Osteoblast (primary cell): ENCODE results near the gene TMEM219. TPM values are rescaled to one million over a fixed set of nuclear protein-coding genes. Genes with fewer than 3 reads are reported as not detected.

ENCODE experiments used
- DNase-seq: peaks from one replicate; pipeline ENCODE4 v3.0.0; 2011; ENCODE audit warnings: low spot score, mixed read lengths; ENCODE audit not compliant: insufficient read length; ENCODE audit errors: missing footprints
- H2AFZ ChIP-seq: 2 replicates; pipeline ENCODE4 v1.6.0; 2011; ENCODE audit warnings: mild to moderate bottlenecking, low read length
- H3K27ac ChIP-seq: 2 replicates; pipeline ENCODE4 v1.5.1; 2011; ENCODE audit warnings: mild to moderate bottlenecking, low read depth, low read length, moderate library complexity
- H3K27me3 ChIP-seq: 2 replicates; pipeline ENCODE4 v1.6.0; 2012; ENCODE audit warnings: mild to moderate bottlenecking, control low read depth, inconsistent platforms, low read length, moderate library complexity; ENCODE audit not compliant: insufficient read depth
- H3K36me3 ChIP-seq: 2 replicates; pipeline ENCODE4 v1.5.1; 2011; ENCODE audit warnings: mild to moderate bottlenecking, low read length, control low read depth, moderate library complexity; ENCODE audit not compliant: insufficient read depth
- H3K4me1 ChIP-seq: 2 replicates; pipeline ENCODE4 v1.5.1; 2011; ENCODE audit warnings: mild to moderate bottlenecking, low read length, control low read depth, moderate library complexity; ENCODE audit not compliant: insufficient read depth
- H3K4me2 ChIP-seq: 2 replicates; pipeline ENCODE4 v1.6.0; 2011; ENCODE audit warnings: mild to moderate bottlenecking, low read length; ENCODE audit not compliant: insufficient read depth
- H3K4me3 ChIP-seq: fragments of 200-600 bp; sonication (generic); 3 replicates; pipeline ENCODE4 v1.5.1; 2012; ENCODE audit warnings: mild to moderate bottlenecking, low read length, inconsistent platforms; ENCODE audit not compliant: insufficient read depth
- H3K79me2 ChIP-seq: 2 replicates; pipeline ENCODE4 v1.6.0; 2012; ENCODE audit warnings: mild to moderate bottlenecking, low read length, control low read depth, inconsistent platforms; ENCODE audit not compliant: insufficient read depth
- H3K9me3 ChIP-seq: 2 replicates; pipeline ENCODE4 v1.5.1; 2011; ENCODE audit warnings: low read depth, low read length, control low read depth
- H4K20me1 ChIP-seq: 2 replicates; pipeline ENCODE4 v1.6.0; 2012; ENCODE audit warnings: mild to moderate bottlenecking, low read length, control low read depth; ENCODE audit not compliant: insufficient read depth
- total RNA-seq: library from RNA; depleted of rRNA; stranded (reverse); fragments of >200 nt; gene quantifications from 2 replicates; pipeline ENCODE4 v1.2.3, GENCODE V29; 2012
- TF ChIP-seq, protein P1 (sequence below): IDR thresholded peaks from 2 replicates; pipeline ENCODE4 v1.5.1; 2011; ENCODE audit warnings: mild to moderate bottlenecking, low read depth, low read length, moderate library complexity; ENCODE audit errors: extremely low read depth

TMEM219 gene
- total RNA-seq, 1 donor = 84.0 TPM

GRCh38 chr16:30006095-30006473 lies 44.2 kb downstream of the TMEM219 start:
- DNase-seq = no peak
- no peak overlapping the region for H2AFZ ChIP-seq
- H3K27me3 ChIP-seq = peaks cover 18% of the 10 kb centered on the region
- no peaks in the 10 kb centered on the region for H3K79me2 ChIP-seq
- no peak overlapping the region for H3K27ac ChIP-seq
- H3K4me1 ChIP-seq = no peaks in the 10 kb centered on the region
- H4K20me1 ChIP-seq = no peaks in the 10 kb centered on the region
- TF ChIP-seq, protein P1, sequence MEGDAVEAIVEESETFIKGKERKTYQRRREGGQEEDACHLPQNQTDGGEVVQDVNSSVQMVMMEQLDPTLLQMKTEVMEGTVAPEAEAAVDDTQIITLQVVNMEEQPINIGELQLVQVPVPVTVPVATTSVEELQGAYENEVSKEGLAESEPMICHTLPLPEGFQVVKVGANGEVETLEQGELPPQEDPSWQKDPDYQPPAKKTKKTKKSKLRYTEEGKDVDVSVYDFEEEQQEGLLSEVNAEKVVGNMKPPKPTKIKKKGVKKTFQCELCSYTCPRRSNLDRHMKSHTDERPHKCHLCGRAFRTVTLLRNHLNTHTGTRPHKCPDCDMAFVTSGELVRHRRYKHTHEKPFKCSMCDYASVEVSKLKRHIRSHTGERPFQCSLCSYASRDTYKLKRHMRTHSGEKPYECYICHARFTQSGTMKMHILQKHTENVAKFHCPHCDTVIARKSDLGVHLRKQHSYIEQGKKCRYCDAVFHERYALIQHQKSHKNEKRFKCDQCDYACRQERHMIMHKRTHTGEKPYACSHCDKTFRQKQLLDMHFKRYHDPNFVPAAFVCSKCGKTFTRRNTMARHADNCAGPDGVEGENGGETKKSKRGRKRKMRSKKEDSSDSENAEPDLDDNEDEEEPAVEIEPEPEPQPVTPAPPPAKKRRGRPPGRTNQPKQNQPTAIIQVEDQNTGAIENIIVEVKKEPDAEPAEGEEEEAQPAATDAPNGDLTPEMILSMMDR = no peak
- H3K36me3 ChIP-seq = peaks cover 7% of the 10 kb centered on the region
- H3K4me2 ChIP-seq = no peak overlapping the region
- no peaks in the 10 kb centered on the region for H3K9me3 ChIP-seq
- H3K4me3 ChIP-seq = no peak overlapping the region

DNA sequence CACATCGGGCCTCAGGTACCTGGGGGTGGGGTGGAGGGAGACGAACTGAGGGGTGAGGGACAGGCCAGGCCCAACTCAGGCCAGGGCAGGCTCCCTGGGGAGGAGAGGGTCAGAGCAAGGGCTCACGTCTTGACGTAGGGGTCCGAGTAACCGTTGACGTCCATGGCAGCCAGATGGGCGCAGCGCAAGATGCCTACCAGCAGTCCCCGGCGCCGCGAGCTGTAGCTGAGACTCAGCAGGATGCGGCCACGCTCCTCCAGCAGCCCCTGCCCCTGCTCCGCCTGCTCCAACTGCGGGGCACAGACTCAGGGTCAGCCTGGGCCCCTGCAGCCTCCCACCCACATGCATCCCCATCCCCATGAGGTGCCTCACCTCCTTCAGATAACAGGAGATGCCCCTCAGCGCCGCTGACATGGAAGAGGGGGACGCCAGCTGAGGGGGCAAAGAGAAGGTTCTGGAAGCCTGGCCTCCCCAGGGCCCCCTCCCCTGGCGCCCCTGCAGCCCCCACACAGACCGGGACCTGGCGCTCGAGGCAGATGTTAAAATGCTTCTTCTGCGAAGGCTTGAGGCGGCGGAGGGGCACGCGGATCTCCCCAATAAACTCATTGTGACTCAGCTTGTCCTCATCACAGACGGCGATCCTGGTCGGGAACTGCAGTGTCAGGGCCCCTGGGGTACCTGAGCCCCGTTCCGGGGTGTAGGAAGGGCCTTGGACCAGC lies 44.9 kb downstream of the TMEM219 start:
- H3K27me3 ChIP-seq = peaks cover 23% of the 10 kb centered on the region
- peaks cover 1% of the 10 kb centered on the region for H3K36me3 ChIP-seq
- H3K4me1 ChIP-seq = peaks cover under 1% of the 10 kb centered on the region
- H4K20me1 ChIP-seq = no peaks in the 10 kb centered on the region
- no peak overlapping the region for H3K4me3 ChIP-seq
- no peak overlapping the region for H3K27ac ChIP-seq
- no peaks in the 10 kb centered on the region for H3K79me2 ChIP-seq
- DNase-seq = no peak
- no peak overlapping the region for H3K4me2 ChIP-seq
- TF ChIP-seq, protein P1 = no peak
- H2AFZ ChIP-seq = no peak overlapping the region
- no peaks in the 10 kb centered on the region for H3K9me3 ChIP-seq

- TF ChIP-seq, protein P1 = no peak
- H3K27ac ChIP-seq = no peak overlapping the region
These were observed 45.6 kb downstream of the TMEM219 start for GRCh38 chr16:30007378-30007895.

DNA sequence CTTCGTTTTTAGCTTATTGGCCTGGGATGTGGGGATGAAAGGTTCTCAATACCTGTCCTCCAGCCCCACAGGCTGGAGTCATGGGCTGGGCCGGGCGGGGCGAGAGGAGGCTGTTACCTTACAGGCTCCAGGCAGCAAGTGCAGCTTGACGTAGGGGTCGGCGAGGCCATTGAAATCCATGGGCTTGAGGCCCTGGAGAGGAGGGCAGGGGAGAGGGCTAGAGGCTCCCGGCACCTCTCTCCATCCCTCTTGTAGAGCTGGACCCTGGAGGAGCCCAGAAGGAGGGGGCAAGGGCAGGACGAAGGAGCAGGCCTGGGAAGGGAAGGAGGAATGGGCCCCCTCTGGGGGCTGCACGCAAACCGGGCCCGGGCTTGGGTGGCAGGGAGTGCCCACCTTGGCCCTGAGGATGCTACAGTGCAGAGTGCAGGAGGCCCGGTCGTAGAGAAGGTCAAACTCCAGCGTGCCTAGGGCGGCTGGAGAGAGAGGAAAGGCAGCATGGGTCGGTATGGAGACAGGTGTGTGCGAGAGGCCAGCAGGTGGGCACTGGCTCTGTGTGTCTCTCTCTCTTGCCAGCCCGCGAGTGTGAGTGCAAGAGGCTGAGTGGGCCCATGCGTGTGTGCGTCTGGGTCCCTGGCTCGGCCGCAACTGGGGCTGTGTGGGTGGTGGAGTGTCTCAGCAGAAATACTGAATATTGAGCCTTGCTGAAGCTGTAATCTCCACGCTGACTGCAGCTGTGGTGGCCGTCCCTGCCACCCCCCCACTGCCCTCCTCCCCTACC lies 47.4 kb downstream of the TMEM219 start:
- Histone ChIP-seq H3K27me3 (peaks cover 30% of the 10 kb centered on the region), H4K20me1 (no peaks in the 10 kb centered on the region)

More at GRCh38 chr16:30007378-30007895, 45.6 kb downstream of the TMEM219 start:
- Histone ChIP-seq H2AFZ (no peak overlapping the region), H3K79me2 (no peaks in the 10 kb centered on the region), H3K4me1 (peaks cover 6% of the 10 kb centered on the region), H3K4me2 (no peak overlapping the region), H3K27me3 (peaks cover 30% of the 10 kb centered on the region), H3K36me3 (no peaks in the 10 kb centered on the region), H3K9me3 (no peaks in the 10 kb centered on the region), H3K4me3 (no peak overlapping the region), H4K20me1 (no peaks in the 10 kb centered on the region)
- DNase-seq = peak; percentile 84

More for the DNA sequence above, 47.4 kb downstream of the TMEM219 start:
- H2AFZ ChIP-seq = no peak overlapping the region
- DNase-seq = peak; percentile 95
- H3K4me2 ChIP-seq = no peak overlapping the region
- no peak overlapping the region for H3K4me3 ChIP-seq
- no peaks in the 10 kb centered on the region for H3K36me3 ChIP-seq
- TF ChIP-seq, protein P1 = no peak
- no peaks in the 10 kb centered on the region for H3K9me3 ChIP-seq
- no peaks in the 10 kb centered on the region for H3K79me2 ChIP-seq
- peaks cover 6% of the 10 kb centered on the region for H3K4me1 ChIP-seq
- no peak overlapping the region for H3K27ac ChIP-seq
